Activated naive CD4-positive, alpha-beta T cell treated with Interleukin-2 at 50 U/mL for 16 hours (primary cell): Measurements from ENCODE around the gene PIK3C3.
"Not testable (repeated sequence)": the region's sequence is repeated elsewhere in the genome, so short reads cannot be mapped to it uniquely, and the experiment has no call there.

Experiments used
- DNase-seq: peaks from one replicate; pipeline ENCODE4 v3.0.0-alpha.2; 2020

PIK3C3 gene

GRCh38 chr18:42080340-42080739, 125.3 kb downstream of the PIK3C3 start:
- DNase-seq = no peak

- no peak for DNase-seq
These were observed 127.6 kb downstream of the PIK3C3 start for GRCh38 chr18:42082415-42083234.

- DNase-seq = no peak
These were observed 131.3 kb downstream of the PIK3C3 start for GRCh38 chr18:42086288-42086687.

- DNase-seq = no peak
These were observed 132.2 kb downstream of the PIK3C3 start for GRCh38 chr18:42087235-42087634.

GRCh38 chr18:42087876-42088275, 132.8 kb downstream of the PIK3C3 start:
- no peak for DNase-seq

GRCh38 chr18:42092848-42093247, 137.8 kb downstream of the PIK3C3 start:
- DNase-seq = no peak

- no peak for DNase-seq
These were observed 139.8 kb downstream of the PIK3C3 start for GRCh38 chr18:42094875-42095274.

- no peak for DNase-seq
These were observed 140.8 kb downstream of the PIK3C3 start for GRCh38 chr18:42095732-42096377.

GRCh38 chr18:42100248-42100647, 145.2 kb downstream of the PIK3C3 start:
- DNase-seq = no peak

- no peak for DNase-seq
These were observed 145.9 kb downstream of the PIK3C3 start for GRCh38 chr18:42100911-42101310.

- DNase-seq = no peak
These were observed 150.4 kb downstream of the PIK3C3 start for GRCh38 chr18:42105394-42105793.

- DNase-seq = no peak
These were observed 151.8 kb downstream of the PIK3C3 start for GRCh38 chr18:42106784-42107183.

GRCh38 chr18:42107287-42107686, 152.3 kb downstream of the PIK3C3 start:
- no peak for DNase-seq

- no peak for DNase-seq
These were observed 152.8 kb downstream of the PIK3C3 start for GRCh38 chr18:42107691-42108450.

GRCh38 chr18:42112147-42112546, 157.1 kb downstream of the PIK3C3 start:
- DNase-seq = not testable (repeated sequence)

GRCh38 chr18:42112657-42113420, 157.8 kb downstream of the PIK3C3 start:
- DNase-seq = no peak

- DNase-seq = no peak
These were observed 158.6 kb downstream of the PIK3C3 start for GRCh38 chr18:42113529-42114191.

GRCh38 chr18:42114310-42114943, 159.4 kb downstream of the PIK3C3 start:
- peak; percentile 43 for DNase-seq

GRCh38 chr18:42126586-42126985, 171.6 kb downstream of the PIK3C3 start:
- DNase-seq = no peak

- DNase-seq = no peak
These were observed 176.3 kb downstream of the PIK3C3 start for GRCh38 chr18:42131066-42131929.

- no peak for DNase-seq
These were observed 176.9 kb downstream of the PIK3C3 start for GRCh38 chr18:42131930-42132244.
